Activated CD4-positive, alpha-beta T cell treated with anti-CD3 and anti-CD28 coated beads, Interleukin-2, amount 50 U/mL, for 4 hours (primary cell): ENCODE measurements around the gene KCNJ6.

Experiments used
- DNase-seq, 2 experiments: peaks; one replicate each; pipeline ENCODE4 v3.0.0-alpha.2; 2020

Gene KCNJ6

DNA sequence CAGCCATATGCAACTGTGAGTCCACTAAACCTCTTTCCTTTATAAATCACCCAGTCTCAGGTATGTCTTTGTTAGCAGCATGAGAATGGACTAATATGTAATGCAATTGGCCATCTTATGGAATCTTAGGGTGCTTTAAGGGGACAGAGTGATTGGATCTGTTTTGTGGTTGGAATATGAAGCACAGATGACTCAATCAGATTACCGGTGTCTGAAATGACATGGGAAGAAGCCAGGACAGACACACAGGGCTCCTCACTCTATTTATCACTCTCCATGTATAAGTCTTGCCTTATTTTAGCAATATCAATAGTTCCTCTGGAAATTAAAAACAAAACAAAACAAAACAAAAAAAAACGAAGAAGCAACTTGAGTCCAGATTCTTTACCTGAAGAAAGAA, 12.9 kb downstream of the KCNJ6 start:
- DNase-seq: no peak

DNA sequence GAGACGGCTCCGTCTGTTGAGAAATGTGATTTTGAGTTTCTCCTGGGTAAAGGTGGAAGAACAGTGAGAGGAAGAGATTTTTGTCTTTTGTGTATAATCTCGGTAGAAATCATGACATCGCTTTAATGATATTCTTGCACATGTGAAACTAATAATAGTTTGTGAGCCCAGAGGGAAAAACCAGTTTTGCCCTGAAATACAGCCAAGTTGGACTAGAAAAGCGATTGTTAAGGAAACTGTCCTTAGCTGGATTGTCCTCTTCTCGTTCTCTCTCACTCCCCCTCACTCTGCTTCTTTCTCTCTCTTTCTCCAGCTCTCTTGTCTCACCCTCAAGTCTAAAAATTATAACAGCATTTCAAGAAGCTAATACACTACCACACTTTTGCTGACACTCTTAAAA, 17.1 kb downstream of the KCNJ6 start:
- DNase-seq: no peak

GRCh38 chr21:37896788-37897187, 19.5 kb downstream of the KCNJ6 start:
- DNase-seq: no peak

GRCh38 chr21:37891972-37892371, 24.3 kb downstream of the KCNJ6 start:
- no peak for DNase-seq

DNA sequence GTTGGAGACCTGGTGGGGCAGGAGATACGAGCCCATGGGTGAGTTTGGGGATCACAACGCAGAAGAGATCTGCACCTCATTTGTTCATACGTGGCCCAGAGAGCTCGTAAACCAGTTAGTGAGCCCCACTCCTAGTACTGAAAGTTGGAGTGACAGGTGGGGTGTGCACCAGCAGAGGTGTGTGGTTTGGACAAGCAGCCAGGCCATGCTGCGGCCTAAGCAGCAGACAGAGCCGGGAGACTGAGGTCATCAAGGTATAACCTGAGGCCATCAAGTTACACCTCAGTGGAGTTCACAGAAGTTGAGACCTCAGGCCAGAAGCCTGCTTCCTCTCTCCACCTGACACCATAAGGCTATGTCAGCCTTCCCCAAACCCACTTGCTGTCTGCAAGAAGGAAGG, 27.6 kb downstream of the KCNJ6 start:
- no peak for DNase-seq

DNA sequence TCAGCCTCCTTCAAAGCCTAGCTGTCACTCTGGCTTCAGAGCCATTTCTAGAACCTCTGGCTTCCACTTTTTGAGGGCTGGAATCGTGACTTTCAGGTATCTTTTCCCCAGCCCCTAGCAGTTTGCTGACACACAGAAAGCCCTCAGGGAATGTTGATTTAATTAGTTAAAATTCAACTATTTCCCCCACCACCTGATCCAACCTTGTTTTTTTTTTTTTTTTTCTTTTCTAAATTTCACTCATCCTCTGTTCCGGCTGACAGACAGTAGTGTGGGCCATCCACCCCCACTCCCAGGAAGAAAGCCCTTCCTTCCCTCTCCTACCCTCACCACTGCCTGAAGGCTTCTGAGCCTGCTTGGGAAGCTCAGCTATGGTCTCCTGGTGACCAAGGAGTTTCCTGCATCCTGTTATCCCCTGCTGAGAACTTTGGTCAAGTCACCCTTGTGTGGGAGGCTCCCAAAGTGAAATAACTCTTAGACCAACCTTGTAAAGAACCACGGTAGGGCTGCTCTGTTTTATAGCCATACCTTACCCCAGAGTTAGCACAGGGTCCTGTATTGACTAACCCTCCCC, 29.4 kb downstream of the KCNJ6 start:
- no peak for DNase-seq

DNA sequence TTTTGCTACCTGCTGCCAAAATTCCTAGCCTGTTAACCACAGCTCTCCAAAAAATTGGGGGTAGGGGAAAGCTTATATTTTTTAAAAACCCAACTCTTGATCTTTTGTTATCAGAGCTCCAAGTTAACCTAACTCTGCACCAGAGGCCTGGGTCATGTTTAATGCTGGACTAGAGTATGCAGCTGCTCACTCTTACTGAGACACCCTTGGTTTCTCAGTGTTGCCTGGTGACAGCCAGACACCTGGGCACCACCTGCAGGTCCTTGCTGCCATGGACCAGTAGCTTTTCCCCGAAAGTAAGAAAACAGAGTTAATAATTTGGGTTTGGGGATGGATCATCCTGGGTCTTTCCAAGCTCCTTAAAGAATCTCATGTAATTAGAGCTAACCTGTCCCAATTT, 30.1 kb downstream of the KCNJ6 start:
- no peak for DNase-seq

DNA sequence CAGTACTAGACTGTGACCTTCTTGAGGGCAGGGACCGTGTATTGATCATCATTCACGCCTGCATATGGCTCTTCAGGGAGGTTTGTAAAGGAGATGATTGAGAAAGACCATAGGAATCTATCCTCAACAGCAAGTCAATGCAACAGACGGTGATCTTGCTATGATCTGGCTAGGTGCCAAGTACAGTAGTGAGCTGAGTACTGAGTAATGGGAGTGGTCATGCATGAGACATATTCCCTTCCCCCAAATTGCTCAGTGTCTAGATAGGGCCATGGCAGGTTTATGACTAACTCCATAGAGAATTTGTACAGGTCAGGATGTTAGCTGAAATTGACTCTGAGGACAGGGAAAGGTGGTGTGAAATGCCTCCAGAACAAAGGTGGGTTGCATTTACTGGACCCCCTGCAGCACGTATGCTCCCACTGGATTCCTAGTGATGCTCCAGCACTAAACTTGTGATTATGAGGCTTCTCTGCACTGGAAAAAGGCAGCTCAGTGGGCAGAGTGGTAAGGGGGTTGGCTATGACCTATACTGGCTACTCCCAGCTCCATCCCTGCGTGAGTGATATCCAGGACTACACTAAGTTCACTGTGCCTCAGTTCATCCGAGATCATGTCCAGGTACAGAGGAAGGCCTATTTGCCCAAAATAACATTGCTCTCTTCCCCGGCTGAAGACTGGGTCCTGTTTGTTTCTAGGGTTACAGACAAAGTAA, 37.2 kb downstream of the KCNJ6 start:
- no peak for DNase-seq

DNA sequence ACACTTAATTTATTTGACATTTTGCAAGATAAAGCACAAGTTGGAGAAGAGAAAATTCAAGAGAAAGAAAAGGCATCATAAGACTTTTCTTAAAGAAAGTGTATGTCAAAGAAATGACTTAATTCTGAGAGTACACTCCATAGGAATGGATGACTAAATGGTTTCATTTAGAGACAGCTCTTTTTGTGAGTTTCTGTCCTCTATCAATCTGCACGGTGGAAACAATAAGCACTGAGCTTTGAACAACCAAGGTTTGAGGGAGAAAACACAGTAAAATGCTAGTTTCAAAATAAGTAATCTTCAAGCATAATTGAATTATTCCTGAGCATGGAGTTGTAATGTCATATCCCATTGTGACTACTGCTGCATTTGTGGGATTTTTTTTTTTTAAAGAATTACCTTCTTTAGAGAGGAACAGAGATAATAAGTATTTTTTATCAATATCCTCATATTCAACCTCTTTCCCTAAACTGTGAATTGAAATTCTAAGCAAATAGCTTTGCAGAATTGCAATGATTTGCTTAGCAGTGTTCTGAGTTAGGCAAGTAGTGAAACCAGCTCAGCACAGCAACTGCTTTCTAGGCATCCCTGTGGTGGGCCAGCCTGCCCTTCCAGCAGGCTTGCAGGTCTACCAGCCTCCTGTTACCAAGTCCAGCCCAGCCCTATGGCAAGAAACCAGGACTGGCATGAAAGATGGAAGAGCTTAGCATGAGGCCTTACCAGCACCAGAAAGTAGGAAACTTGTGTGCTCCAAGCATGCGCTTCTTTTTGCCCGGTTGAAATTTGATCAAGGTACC, 38.2 kb downstream of the KCNJ6 start:
- no peak for DNase-seq

DNA sequence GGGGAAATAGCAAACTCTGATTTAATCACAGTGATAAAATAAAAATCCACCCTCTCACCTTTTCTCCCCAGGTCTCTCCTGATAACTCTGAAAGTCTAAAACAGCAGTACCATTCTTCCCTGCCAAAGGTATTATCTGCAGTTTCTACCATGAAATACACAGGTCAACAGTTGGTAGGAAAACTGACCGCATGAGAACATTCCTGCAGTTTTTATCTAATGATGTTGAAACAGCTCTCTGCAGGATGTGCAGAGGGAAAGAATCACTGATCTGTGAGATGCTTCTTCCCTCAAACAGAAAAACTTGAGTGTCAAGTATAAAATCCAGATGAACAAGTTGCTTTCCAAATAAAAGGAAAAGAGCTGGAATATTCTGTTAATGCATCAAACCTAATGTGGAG, 39.1 kb downstream of the KCNJ6 start:
- no peak for DNase-seq

DNA sequence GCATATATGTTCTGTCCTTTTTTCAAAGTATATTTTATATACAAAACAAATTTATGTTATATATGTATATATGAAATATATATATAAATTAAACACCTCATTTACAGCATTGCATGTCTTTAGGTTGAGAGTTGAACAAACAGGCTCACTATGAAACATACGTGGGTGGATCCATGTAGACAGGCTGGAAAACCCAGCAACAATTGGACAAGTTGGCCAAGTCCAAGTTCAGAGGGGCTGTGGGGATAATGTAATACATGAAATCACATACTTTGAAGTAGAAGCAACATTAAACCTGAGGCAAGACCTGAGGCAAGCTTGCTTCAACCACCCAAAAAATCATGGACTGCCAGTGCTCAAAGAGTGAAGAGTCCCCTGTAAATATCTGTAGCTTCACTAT, 39.7 kb downstream of the KCNJ6 start:
- DNase-seq: no peak

DNA sequence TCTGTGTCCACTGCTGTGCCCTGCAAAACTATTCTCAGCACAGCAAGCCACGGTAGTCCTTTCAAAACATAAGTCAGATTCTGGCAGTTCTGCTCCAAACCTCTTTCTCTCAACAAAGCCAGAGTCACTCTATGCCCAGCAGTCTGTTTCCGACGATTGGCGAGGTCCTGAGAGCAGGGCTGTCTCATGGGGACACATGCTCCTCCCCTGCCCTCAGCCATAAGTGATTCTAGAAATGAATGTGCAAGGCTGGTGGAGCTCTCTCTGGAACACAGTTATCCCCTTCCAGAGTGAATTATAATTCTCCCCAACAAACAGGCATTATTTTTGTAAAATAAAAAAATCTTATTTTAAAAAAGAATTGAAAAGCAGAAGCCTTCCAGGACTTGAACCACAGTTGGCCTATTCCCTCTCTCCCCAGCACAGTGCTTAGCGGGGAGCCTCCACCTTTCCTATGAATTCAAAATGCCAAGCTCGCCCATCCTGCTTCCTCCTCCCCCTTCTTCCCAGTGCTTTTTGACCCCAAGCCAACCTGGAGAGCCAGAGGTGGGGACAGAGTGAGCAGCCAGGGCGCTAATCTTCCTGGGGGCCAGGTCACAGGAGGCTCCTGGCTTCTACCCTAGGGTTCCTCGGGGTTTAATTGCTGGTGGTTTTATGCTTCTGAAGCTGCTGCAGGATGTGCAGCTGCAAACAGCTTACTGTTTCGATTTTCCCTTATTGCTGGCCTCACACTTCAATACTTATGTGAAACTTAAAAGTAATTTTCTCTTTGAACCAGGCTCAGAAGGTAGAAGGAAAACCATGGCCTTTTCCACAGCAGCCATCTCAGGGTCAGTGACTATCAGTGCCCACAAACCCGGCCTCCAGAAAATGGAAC, 41.1 kb downstream of the KCNJ6 start:
- no peak for DNase-seq

DNA sequence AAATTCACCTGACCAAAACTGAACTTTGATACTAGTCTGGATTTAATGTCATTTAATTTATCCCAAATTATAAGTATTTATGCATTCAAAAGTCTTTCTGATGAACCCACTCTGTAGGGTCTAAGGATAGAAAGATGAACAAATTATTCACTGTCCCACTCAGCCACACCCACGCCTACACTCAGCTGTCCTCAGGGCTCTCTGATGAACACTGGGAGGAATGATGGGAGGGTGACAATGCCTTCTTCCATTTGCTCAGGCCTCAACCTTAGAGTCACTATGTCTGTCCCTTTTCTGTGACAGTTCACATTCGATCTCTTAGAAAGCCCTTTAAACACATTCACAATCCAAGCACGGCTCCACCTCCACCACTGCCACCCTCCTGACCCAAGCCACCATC, 41.8 kb downstream of the KCNJ6 start:
- DNase-seq: no peak

DNA sequence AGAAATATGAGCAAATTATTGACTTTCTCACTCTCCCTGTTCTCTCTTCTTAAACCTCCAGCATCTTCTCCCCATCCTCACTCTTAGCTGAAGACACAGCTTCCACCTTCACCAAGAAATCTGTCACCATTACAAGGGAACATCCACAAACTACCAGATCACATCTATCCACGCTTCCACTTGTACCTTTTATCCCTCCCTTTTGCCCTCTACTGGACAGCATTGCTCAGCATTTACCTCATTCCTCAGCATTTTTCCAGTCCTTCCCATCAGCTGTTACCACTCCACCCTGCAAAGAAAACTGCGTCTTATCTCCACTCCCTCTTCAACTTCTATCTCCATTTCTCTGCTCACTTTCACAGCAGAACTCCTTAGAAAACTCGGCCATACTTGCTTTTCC, 42.6 kb downstream of the KCNJ6 start:
- no peak for DNase-seq

DNA sequence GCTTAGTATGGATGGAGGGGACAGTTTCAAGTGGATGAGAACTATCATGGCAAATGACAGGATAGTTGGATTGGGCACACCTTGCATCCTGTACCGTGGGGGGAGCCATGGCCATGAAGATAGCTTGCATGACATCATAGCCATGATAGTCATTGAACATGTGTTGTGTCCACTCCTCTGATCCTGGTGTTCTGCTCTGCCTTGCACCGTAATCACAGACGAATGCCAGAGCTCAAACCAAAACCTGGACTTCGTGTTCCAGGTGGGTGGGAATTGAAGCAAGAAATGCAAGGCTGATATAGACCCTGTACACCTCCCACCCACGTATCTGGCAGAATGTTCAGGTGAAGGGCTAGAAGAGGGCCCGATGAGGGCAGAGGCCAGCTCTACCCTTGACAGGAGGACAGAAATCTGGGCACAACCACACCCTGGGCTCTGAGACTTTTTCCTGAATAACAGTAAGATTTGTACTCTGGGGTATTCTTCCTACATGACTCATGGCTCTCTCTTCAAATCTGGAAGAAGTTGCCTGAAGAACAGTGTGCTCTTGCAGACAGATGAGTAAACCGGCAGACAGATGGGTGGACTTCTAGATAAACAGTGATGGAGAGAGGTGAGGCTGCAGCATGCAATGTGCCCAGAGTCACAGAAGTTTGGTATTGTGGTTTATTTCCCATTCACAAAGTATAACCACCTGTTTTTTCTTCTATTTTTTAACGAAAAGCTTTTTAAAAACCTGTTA, 45.0 kb downstream of the KCNJ6 start:
- no peak for DNase-seq

DNA sequence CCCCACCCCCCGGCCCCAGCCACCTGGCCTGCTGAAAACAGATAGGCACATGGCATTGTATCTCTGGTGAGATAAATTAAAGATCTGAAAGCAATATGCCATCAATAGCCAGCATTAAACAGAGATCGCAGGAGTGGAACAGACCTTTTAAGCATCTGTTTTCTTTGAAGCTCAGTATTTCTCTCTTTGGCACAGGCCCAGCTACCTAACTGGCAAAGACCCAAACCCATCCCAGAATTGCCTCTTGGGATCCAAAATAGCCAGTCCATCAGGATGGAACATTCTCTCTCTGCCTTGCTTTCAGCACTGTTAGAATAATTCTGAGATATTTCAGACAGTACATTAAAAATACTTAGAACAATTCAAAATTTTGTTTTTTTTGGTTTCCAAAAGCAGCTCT, 46.0 kb downstream of the KCNJ6 start:
- no peak for DNase-seq

- no peak for DNase-seq
Measured at GRCh38 chr21:37869661-37870060, 46.6 kb downstream of the KCNJ6 start.

DNA sequence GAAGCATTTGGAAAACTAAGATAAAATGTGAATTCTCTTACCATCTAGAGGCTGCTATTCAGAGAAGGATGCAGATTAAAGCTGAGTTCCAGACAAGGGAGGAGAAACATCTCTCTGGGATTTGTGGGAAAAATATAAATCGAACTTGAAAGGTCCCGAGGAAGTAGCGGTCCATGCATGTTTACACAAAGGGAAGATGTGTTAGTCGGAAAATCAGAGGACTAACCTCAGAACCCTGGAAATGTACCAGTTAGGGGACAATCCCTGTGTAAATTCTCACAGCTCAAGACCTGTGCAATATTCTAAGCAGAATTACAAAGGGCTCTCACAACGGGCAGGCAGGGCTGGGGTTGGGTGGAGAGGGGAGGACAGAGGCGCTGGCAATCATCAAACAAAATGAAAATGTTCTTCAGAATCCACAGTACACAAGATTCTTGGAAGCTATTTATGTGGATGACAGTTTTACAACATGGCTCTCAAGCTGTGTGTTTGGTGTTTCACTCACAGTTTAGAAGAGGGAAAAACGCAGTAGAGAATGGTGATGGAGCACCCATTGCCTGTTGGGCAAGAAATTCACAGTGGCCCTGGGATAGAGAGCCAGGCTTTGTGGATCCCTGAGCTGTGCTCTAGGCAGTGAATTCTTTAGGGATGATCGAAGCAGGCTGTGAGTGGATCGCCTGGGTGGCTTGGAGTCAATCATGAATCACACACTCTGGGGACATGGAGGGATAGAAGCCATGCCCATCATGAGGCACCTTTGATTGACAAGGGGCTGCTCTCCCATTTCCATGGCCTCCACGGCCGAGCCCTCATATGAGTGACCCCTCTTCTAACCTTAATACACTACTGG, 47.6 kb downstream of the KCNJ6 start:
- DNase-seq: no peak

DNA sequence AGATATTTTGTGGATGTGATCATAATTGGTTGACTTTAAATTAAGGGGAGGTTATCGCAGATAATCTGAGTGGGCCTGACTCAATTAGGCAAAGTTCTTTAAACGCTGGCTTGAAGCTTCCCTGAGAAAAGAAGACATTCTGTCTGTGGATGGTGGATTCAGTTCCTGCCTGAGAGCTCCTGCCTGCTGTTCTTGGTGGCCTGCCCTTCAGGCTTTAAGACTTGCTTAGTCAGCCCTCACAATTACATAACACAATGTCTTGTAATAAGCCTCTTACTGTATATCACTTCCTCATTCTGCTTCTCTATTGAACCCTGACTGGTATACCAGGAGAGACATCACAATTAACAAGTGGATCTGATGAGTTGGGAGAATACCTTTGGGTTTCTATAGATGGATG, 50.2 kb downstream of the KCNJ6 start:
- DNase-seq: no peak

- no peak for DNase-seq
Measured at GRCh38 chr21:37865156-37865555, 51.1 kb downstream of the KCNJ6 start.

DNA sequence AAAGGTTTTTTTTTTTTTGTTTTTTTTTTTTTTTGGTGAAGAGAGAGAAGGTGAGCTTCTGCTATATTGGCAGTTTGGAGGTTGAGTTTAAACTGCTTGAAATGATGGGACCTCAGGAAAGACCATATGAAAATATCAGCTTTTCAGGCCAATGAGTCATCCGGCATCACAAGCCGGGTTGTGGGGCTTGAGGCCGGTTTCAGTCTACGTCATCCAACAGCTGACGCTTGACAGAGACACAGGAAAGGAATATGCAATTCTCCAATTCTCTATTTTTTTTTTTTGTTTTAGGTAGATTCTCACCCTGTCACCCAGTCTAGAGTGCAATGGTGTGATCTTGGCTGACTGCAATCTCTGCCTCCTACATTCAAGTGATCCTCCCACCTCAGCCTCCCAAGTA, 52.4 kb downstream of the KCNJ6 start:
- DNase-seq: no peak

DNA sequence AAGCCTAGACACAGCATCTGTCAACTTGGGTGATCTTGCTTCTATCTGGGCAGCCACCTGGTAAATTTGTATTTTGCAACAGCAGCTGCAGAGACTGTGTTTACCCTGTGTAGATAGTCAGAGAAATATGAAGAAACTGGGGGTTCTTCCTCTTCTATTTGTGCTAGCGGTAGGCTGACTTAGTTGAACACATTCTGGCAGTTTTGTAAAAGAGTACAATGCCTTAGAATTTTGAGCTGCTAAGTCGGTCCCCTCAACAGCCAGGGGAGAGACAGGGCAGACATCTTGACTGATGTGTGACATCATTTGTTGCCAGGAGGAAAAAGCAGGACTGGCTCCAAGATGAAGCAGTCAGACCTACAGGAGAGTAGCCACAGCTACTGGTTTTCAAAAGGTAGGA, 53.7 kb downstream of the KCNJ6 start:
- DNase-seq: no peak
